GM23338 (cell line): ENCODE results near the gene CD47. TPM values are rescaled to one million over a fixed set of nuclear protein-coding genes. Genes with fewer than 3 reads are reported as not detected.

Experiments used
- polyA plus RNA-seq: library from polyadenylated mRNA; unstranded; fragments of >200 nt; fragmentation: Nextera tagmentation; extraction: Ambion mirVana; gene quantifications from 2 replicates; pipeline ENCODE4 v1.2.1, GENCODE V29; 2016
- total RNA-seq: library from RNA; depleted of rRNA; stranded (reverse); fragments of >200 nt; shearing (Covaris generic); gene quantifications from 2 replicates; pipeline ENCODE4 v1.2.3, GENCODE V29; 2014; rRNA removed

CD47 gene
- total and polyA plus RNA-seq, 2 experiments from 2014 or later = 22.1 to 26.9 TPM

Other genes with a start within 250 kb of the CD47 start
- 27.3 and 28.6 TPM in 2 replicates for gene IFT57, start 131.4 kb upstream of the CD47 start, total RNA-seq
- 39.5 and 49.0 TPM in 2 replicates for gene IFT57, start 131.4 kb upstream of the CD47 start, polyA plus RNA-seq
- not detected in 2 replicates for gene HHLA2, start 205.5 kb upstream of the CD47 start, total RNA-seq
- gene HHLA2, start 205.5 kb upstream of the CD47 start, polyA plus RNA-seq = not detected in 2 replicates